ENCODE results near the gene E2F3. TPM values are rescaled to one million over a fixed set of nuclear protein-coding genes. Genes with fewer than 3 reads are reported as not detected.

E2F3 gene
- total and polyA plus RNA-seq, 2 donors (not counting 1 experiment from before 2014, with no cell fraction given), result 4.1 to 12.3 TPM

DNA sequence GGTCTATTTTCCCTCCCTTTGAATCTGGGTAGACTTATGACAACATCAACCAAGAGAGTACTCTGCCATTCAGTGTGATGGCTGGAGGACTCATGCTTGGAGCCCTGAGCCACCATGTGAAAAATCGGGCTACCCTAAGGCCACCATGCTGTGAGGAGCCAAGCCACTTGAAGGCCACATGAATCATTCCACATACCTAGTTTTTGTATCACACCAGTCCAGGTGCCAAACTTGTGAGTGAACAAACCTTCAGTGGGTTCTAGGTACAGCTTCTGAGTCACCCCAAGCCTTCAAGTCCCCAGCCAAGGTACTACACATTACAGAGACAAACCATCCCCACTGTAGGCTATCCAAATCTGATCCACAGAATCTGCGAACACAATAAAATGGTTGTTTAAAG, 37.4 kb upstream of the E2F3 start:
- no peak for TF ChIP-seq EZH2 (IDR thresholded peaks at IDR 0.05; ENCODE audit: low read length, missing control alignments)
- TF ChIP-seq CTCF (conservative IDR thresholded peaks at IDR 0.05 in 1 of 2, IDR thresholded peaks at IDR 0.05 in 1 of 2; ENCODE audit: low read depth in 1 of 2, low read length in 2 of 2), result no peak
- Histone ChIP-seq H3K9ac (ENCODE audit: insufficient read depth, low read length) (no peak overlapping the region), H3K79me2 (ENCODE audit: control insufficient read depth, insufficient read depth, low read length) (no peaks in the 10 kb centered on the region), H3K4me3 (replicated peaks in 1 of 4; ENCODE audit: control extremely low read depth in 1 of 4, insufficient read depth in 1 of 4, low read depth in 3 of 4, low read length in 4 of 4) (no peak overlapping the region), H3K9me3 (ENCODE audit: control insufficient read depth, insufficient read depth, low read depth, low read length) (no peaks in the 10 kb centered on the region), H3K27ac (ENCODE audit: insufficient read depth, low read length) (no peak overlapping the region), H3K4me2 (ENCODE audit: extremely low read depth, insufficient read depth, low read length) (no peak overlapping the region), H4K20me1 (ENCODE audit: control insufficient read depth, extremely low read depth, insufficient read depth, low read length) (no peaks in the 10 kb centered on the region), H3K4me1 (ENCODE audit: control insufficient read depth, extremely low read depth, insufficient read depth, low read length) (no peaks in the 10 kb centered on the region), H3K36me3 (ENCODE audit: control insufficient read depth, insufficient read depth, low read length) (no peaks in the 10 kb centered on the region), H3K27me3 (ENCODE audit: control insufficient read depth, insufficient read depth, low read length) (no peaks in the 10 kb centered on the region), H2AFZ (ENCODE audit: low read length) (no peak overlapping the region)
- no peak for DNase-seq (ENCODE audit: low read depth in 2 of 2)

GRCh38 chr6:20365456-20365855, 36.2 kb upstream of the E2F3 start:
- Histone ChIP-seq H3K27ac (ENCODE audit: insufficient read depth, low read length) (no peak overlapping the region), H4K20me1 (ENCODE audit: control insufficient read depth, extremely low read depth, insufficient read depth, low read length) (no peaks in the 10 kb centered on the region), H2AFZ (ENCODE audit: low read length) (no peak overlapping the region), H3K4me1 (ENCODE audit: control insufficient read depth, extremely low read depth, insufficient read depth, low read length) (no peaks in the 10 kb centered on the region), H3K36me3 (ENCODE audit: control insufficient read depth, insufficient read depth, low read length) (no peaks in the 10 kb centered on the region), H3K79me2 (ENCODE audit: control insufficient read depth, insufficient read depth, low read length) (no peaks in the 10 kb centered on the region), H3K9ac (ENCODE audit: insufficient read depth, low read length) (no peak overlapping the region), H3K4me3 (replicated peaks in 1 of 4; ENCODE audit: control extremely low read depth in 1 of 4, insufficient read depth in 1 of 4, low read depth in 3 of 4, low read length in 4 of 4) (no peak overlapping the region), H3K27me3 (ENCODE audit: control insufficient read depth, insufficient read depth, low read length) (no peaks in the 10 kb centered on the region), H3K9me3 (ENCODE audit: control insufficient read depth, insufficient read depth, low read depth, low read length) (no peaks in the 10 kb centered on the region), H3K4me2 (ENCODE audit: extremely low read depth, insufficient read depth, low read length) (no peak overlapping the region)
- DNase-seq (ENCODE audit: low read depth in 2 of 2), result no peak
- no peak for TF ChIP-seq CTCF (conservative IDR thresholded peaks at IDR 0.05 in 1 of 2, IDR thresholded peaks at IDR 0.05 in 1 of 2; ENCODE audit: low read depth in 1 of 2, low read length in 2 of 2)
- TF ChIP-seq EZH2 (IDR thresholded peaks at IDR 0.05; ENCODE audit: low read length, missing control alignments), result no peak

DNA sequence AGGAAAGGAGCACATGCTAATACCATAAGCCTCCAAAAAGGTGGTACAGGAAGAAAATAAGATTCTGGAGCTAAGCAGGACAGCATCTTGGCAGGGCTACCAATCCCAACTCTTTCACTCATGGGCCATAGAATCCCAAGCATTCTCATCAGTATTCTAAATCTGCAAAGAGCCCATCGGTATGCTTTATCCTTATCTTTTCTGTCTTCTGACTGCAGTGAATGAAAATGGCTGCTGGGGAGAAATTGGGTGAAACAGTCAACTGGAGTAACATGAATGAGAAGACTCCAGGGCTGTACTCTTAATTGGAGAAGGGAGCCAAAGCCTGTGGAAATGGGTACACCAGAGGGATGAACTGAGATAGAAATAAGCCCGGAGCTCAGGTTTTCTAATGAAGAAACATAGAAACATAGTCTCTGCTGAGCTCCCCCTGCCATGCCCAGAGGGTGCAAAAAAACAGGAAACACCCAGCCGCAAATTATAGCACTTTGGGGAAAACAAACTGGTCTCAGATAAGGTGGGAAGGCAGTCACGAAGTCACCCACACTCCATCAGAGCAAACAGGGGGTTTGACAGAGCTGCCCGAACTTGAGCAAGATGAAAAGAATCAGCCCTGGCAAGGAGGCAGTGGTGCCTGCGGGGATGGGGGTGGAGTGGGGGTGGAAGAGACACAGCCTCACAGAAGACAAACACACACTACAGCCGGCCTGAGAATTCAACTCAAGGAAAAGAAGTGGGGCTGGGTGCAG, 35.4 kb upstream of the E2F3 start:
- Histone ChIP-seq H3K4me3 (replicated peaks in 1 of 4; ENCODE audit: control extremely low read depth in 1 of 4, insufficient read depth in 1 of 4, low read depth in 3 of 4, low read length in 4 of 4) (no peak overlapping the region), H3K9ac (ENCODE audit: insufficient read depth, low read length) (no peak overlapping the region), H4K20me1 (ENCODE audit: control insufficient read depth, extremely low read depth, insufficient read depth, low read length) (no peaks in the 10 kb centered on the region), H3K4me1 (ENCODE audit: control insufficient read depth, extremely low read depth, insufficient read depth, low read length) (no peaks in the 10 kb centered on the region), H3K27me3 (ENCODE audit: control insufficient read depth, insufficient read depth, low read length) (no peaks in the 10 kb centered on the region), H3K27ac (ENCODE audit: insufficient read depth, low read length) (no peak overlapping the region), H2AFZ (ENCODE audit: low read length) (no peak overlapping the region), H3K4me2 (ENCODE audit: extremely low read depth, insufficient read depth, low read length) (no peak overlapping the region), H3K36me3 (ENCODE audit: control insufficient read depth, insufficient read depth, low read length) (no peaks in the 10 kb centered on the region), H3K79me2 (ENCODE audit: control insufficient read depth, insufficient read depth, low read length) (no peaks in the 10 kb centered on the region), H3K9me3 (ENCODE audit: control insufficient read depth, insufficient read depth, low read depth, low read length) (no peaks in the 10 kb centered on the region)
- TF ChIP-seq CTCF (conservative IDR thresholded peaks at IDR 0.05 in 1 of 2, IDR thresholded peaks at IDR 0.05 in 1 of 2; ENCODE audit: low read depth in 1 of 2, low read length in 2 of 2) (no peak), EZH2 (IDR thresholded peaks at IDR 0.05; ENCODE audit: low read length, missing control alignments) (no peak)
- no peak for DNase-seq (ENCODE audit: low read depth in 2 of 2)
